K562 (cell line): ENCODE measurements around the gene C6orf163. TPM values are rescaled to one million over a fixed set of nuclear protein-coding genes. Genes with fewer than 3 reads are reported as not detected.
A peak's percentile ranks its signal among the peaks of the same experiment; 100 is the strongest.

Experiments
- BCL6 ChIP-seq: fragments of 250-450 bp; sonication (Bioruptor Pico); IDR thresholded peaks from 2 replicates; pipeline ENCODE4 v1.4.0; 2020
- FOXJ3 ChIP-seq: sonication (generic); formaldehyde crosslinking; IDR thresholded peaks from 2 replicates; pipeline ENCODE4 v1.4.0; 2020; ENCODE audit warnings: mild to moderate bottlenecking, missing genetic modification reagents
- IFI16 ChIP-seq: fragments of 250-450 bp; sonication (Bioruptor Pico); IDR thresholded peaks from 2 replicates; pipeline ENCODE4 v2.1.2; 2022; ENCODE audit warnings: mild to moderate bottlenecking, inconsistent platforms
- JUN ChIP-seq, 2 experiments: sonication (generic) in 1 of 2; formaldehyde crosslinking in 1 of 2; IDR thresholded peaks; 2 replicates each; pipeline versions ENCODE4 v1.6.1 to v1.8.0; 2012 to 2022; ENCODE audit warnings: borderline replicate concordance in 2 of 2, mild to moderate bottlenecking in 2 of 2, improper control_type of control experiment in 1 of 2, low read depth in 1 of 2, low read length in 1 of 2, missing genetic modification reagents in 1 of 2
- MCM7 ChIP-seq, 2 experiments: fragments of 450-650 bp; IDR thresholded peaks; 2 replicates each; pipeline ENCODE4 v1.6.1; 2016 to 2018
- MTA2 ChIP-seq: fragments of 450-650 bp; IDR thresholded peaks from 2 replicates; pipeline ENCODE4 v1.6.1; 2016; ENCODE audit warnings: low read depth
- POLR2G ChIP-seq: fragments of 200-400 bp; formaldehyde crosslinking; IDR thresholded peaks from 2 replicates; pipeline ENCODE4 v1.6.1; 2017; ENCODE audit warnings: low read depth, mild to moderate bottlenecking, antibody characterized with exemption, low read length, moderate library complexity
- PTBP1 ChIP-seq: fragments of 200-400 bp; formaldehyde crosslinking; IDR thresholded peaks from 2 replicates; pipeline ENCODE4 v1.6.1; 2017; ENCODE audit warnings: low read depth, low read length
- PTRF ChIP-seq: fragments of 450-650 bp; IDR thresholded peaks from 2 replicates; pipeline ENCODE4 v1.6.1; 2016; ENCODE audit warnings: mild to moderate bottlenecking, missing genetic modification characterization, missing compliant biosample characterization
- RBM14 ChIP-seq: fragments of 200-400 bp; formaldehyde crosslinking; IDR thresholded peaks from 2 replicates; pipeline ENCODE4 v1.6.1; 2018; ENCODE audit warnings: low read depth, mild to moderate bottlenecking, low read length, moderate library complexity, borderline replicate concordance; ENCODE audit not compliant: insufficient read depth
- RUNX1 ChIP-seq: sonication (generic); IDR thresholded peaks from 2 replicates; pipeline ENCODE4 v1.6.1; 2016; ENCODE audit warnings: antibody characterized with exemption, low read depth
- TAL1 ChIP-seq: fragments of 450-650 bp; IDR thresholded peaks from 2 replicates; pipeline ENCODE4 v1.6.1; 2016; ENCODE audit warnings: mild to moderate bottlenecking
- TCF7L2 ChIP-seq: fragments of 150-350 bp; IDR thresholded peaks from 2 replicates; pipeline ENCODE4 v1.6.1; 2016; ENCODE audit warnings: low read depth, mild to moderate bottlenecking, low read length, moderate library complexity
- ZC3H4 ChIP-seq: sonication (generic); formaldehyde crosslinking; IDR thresholded peaks from 2 replicates; pipeline ENCODE4 v1.9.0; 2021; ENCODE audit warnings: missing genetic modification reagents, borderline replicate concordance
- ZNF224 ChIP-seq: sonication (generic); formaldehyde crosslinking; IDR thresholded peaks from 2 replicates; pipeline ENCODE4 v1.8.0; 2022; ENCODE audit warnings: mild to moderate bottlenecking, missing genetic modification reagents
- ZNF696 ChIP-seq: fragments of 250-450 bp; sonication (Bioruptor Pico); conservative IDR thresholded peaks from 2 replicates; pipeline ENCODE4 v1.4.0; 2020; ENCODE audit warnings: mild to moderate bottlenecking, moderate library complexity
- ZNF707 ChIP-seq: fragments of 250-450 bp; sonication (Bioruptor Pico); conservative IDR thresholded peaks from 2 replicates; pipeline ENCODE4 v1.8.0; 2022; ENCODE audit warnings: inconsistent platforms, mild to moderate bottlenecking, moderate library complexity
- ZSCAN29 ChIP-seq: fragments of 450-650 bp; IDR thresholded peaks from 2 replicates; pipeline ENCODE4 v1.6.1; 2017
- polyA plus RNA-seq, 8 experiments: library from polyadenylated mRNA; depleted of rRNA in 4 of 8; stranded (reverse) in 5 of 8; unstranded in 3 of 8; fragments of >200 nt; fragmentation: Nextera tagmentation in 2 of 8; fragmentation: Illumina TruSeq in 1 of 8; extraction: Ambion mirVana in 2 of 8; extraction: Trizol in 1 of 8; gene quantifications; 2 replicates each; pipeline versions ENCODE4 v1.2.1 to v1.2.3, GENCODE V29; 2011 to 2014; ENCODE audit warnings: inconsistent platforms in 1 of 8, missing spikeins in 1 of 8
- total RNA-seq, 7 experiments: library from RNA; depleted of rRNA in 6 of 7; stranded (reverse); fragments of >200 nt in 6 of 7; fragmentation: Illumina TruSeq in 2 of 7; extraction: Trizol in 2 of 7; gene quantifications; 2 replicates each; pipeline versions ENCODE4 v1.2.1 to v1.2.3, GENCODE V29; 2011 to 2021; ENCODE audit warnings: low replicate concordance in 1 of 7
- TF ChIP-seq, protein P1 (sequence below): fragments of 250-450 bp; sonication (Bioruptor Pico); IDR thresholded peaks from 2 replicates; pipeline ENCODE4 v1.5.0; 2022; ENCODE audit warnings: mild to moderate bottlenecking
- TF ChIP-seq, protein P2 (sequence below): sonication (generic); formaldehyde crosslinking; IDR thresholded peaks from 2 replicates; pipeline ENCODE4 v1.8.1; 2022; ENCODE audit warnings: missing genetic modification reagents
- TF ChIP-seq, protein P3 (sequence below): IDR thresholded peaks from 2 replicates; pipeline ENCODE4 v1.6.1; 2012; ENCODE audit warnings: low read depth, low read length, improper control_type of control experiment, borderline replicate concordance

Gene C6orf163
- total and polyA plus RNA-seq, 9 of the 15 experiments (the other 6 are each of a cell fraction or from before 2014, with no cell fraction given): 0.67 to 4.7 (median 1.5) TPM

DNA sequence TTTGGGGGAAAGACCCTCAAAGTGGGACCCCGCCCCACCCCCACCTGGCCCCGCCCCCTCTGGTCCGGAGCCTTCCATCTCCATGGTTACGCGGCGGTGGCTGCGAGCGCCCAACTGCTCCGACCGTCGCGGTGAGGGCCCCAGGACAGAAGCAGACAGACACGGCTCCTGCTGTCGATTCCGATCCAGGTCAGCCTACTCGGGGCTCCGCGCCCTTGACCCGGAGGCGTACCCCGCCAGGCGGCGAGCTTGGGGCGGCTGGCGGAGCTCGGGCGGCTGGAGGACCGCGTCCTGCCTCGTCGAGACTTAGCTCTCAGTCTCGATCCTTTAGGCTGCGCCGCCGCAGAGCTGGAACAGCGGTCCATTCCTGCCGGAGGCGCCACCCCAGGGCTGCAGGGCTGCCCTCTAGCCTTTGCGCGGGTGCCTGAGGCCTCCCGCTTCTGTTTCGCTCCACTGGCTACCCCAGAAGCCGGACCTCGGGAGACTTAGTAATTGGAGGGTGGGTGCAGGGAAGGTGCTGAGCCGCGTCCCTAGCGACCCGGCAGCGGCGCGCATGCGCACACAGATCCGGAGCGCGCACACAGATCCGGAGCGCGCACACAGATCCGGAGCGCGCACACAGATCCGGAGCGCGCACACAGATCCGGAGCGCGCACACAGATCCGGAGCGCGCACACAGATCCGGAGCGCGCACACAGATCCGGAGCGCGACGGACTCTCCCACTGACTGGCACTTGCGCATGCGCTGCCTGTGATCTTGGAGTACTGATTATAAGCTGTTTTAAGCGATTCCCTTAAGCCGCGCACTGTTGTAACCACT is 63.5 kb downstream of the C6orf163 start, which contains the start of gene CFAP206 (continued):
- TF ChIP-seq FOXJ3 (CRISPR knock-in tag) (no peak), ZNF707 (no peak), TAL1 (no peak), MTA2 (no peak), POLR2G (peak; percentile 69), ZSCAN29 (no peak), JUN (IDR thresholded peaks at IDR 0.05; ENCODE audit: borderline replicate concordance, low read depth, low read length) (no peak), JUN (CRISPR knock-in tag; IDR thresholded peaks at IDR 0.05; ENCODE audit: borderline replicate concordance) (no peak), RUNX1 (no peak), BCL6 (CRISPR knock-in tag) (no peak), IFI16 (CRISPR knock-in tag) (no peak), TCF7L2 (no peak), ZC3H4 (no peak), PTBP1 (no peak), PTRF (tag) (no peak), ZNF696 (CRISPR knock-in tag) (no peak), MCM7 (IDR thresholded peaks at IDR 0.05) (no peak), RBM14 (no peak), ZNF224 (CRISPR knock-in tag) (no peak)
- TF ChIP-seq, protein P1, sequence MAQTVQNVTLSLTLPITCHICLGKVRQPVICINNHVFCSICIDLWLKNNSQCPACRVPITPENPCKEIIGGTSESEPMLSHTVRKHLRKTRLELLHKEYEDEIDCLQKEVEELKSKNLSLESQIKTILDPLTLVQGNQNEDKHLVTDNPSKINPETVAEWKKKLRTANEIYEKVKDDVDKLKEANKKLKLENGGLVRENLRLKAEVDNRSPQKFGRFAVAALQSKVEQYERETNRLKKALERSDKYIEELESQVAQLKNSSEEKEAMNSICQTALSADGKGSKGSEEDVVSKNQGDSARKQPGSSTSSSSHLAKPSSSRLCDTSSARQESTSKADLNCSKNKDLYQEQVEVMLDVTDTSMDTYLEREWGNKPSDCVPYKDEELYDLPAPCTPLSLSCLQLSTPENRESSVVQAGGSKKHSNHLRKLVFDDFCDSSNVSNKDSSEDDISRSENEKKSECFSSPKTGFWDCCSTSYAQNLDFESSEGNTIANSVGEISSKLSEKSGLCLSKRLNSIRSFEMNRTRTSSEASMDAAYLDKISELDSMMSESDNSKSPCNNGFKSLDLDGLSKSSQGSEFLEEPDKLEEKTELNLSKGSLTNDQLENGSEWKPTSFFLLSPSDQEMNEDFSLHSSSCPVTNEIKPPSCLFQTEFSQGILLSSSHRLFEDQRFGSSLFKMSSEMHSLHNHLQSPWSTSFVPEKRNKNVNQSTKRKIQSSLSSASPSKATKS: no peak
- TF ChIP-seq, protein P2, sequence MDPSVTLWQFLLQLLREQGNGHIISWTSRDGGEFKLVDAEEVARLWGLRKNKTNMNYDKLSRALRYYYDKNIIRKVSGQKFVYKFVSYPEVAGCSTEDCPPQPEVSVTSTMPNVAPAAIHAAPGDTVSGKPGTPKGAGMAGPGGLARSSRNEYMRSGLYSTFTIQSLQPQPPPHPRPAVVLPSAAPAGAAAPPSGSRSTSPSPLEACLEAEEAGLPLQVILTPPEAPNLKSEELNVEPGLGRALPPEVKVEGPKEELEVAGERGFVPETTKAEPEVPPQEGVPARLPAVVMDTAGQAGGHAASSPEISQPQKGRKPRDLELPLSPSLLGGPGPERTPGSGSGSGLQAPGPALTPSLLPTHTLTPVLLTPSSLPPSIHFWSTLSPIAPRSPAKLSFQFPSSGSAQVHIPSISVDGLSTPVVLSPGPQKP (CRISPR knock-in tag): no peak
- TF ChIP-seq, protein P3, sequence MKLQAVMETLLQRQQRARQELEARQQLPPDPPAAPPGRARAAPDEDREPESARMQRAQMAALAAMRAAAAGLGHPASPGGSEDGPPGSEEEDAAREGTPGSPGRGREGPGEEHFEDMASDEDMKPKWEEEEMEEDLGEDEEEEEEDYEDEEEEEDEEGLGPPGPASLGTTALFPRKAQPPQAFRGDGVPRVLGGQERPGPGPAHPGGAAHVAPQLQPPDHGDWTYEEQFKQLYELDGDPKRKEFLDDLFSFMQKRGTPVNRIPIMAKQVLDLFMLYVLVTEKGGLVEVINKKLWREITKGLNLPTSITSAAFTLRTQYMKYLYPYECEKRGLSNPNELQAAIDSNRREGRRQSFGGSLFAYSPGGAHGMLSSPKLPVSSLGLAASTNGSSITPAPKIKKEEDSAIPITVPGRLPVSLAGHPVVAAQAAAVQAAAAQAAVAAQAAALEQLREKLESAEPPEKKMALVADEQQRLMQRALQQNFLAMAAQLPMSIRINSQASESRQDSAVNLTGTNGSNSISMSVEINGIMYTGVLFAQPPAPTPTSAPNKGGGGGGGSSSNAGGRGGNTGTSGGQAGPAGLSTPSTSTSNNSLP: no peak
